Parathyroid adenoma (tissue), 2 donors: Measurements from ENCODE around the gene SLC16A5.

Source experiments
- H2AFZ ChIP-seq: fragments of 300-600 bp; sonication (generic); one replicate; pipeline ENCODE4 v1.7.0; 2017; ENCODE audit warnings: antibody characterized with exemption, mild to moderate bottlenecking
- H3K27ac ChIP-seq: fragments of 300-600 bp; sonication (generic); one replicate; pipeline ENCODE4 v1.7.0; 2017
- H3K27me3 ChIP-seq: fragments of 300-600 bp; sonication (generic); one replicate; pipeline ENCODE4 v1.7.0; 2017; ENCODE audit warnings: low read length; ENCODE audit not compliant: control insufficient read depth, insufficient read depth
- H3K36me3 ChIP-seq: fragments of 300-600 bp; sonication (generic); one replicate; pipeline ENCODE4 v1.7.0; 2017; ENCODE audit warnings: low read length; ENCODE audit not compliant: control insufficient read depth, insufficient read depth
- H3K4me1 ChIP-seq: fragments of 300-600 bp; sonication (generic); one replicate; pipeline ENCODE4 v1.7.0; 2017; ENCODE audit warnings: control low read depth
- H3K4me2 ChIP-seq: fragments of 300-600 bp; sonication (generic); one replicate; pipeline ENCODE4 v1.7.0; 2017; ENCODE audit warnings: low read length
- H3K4me3 ChIP-seq: fragments of 300-600 bp; sonication (generic); one replicate; pipeline ENCODE4 v1.7.0; 2017; ENCODE audit warnings: low read depth, low read length
- H3K79me2 ChIP-seq: fragments of 300-600 bp; sonication (generic); one replicate; pipeline ENCODE4 v1.7.0; 2017; ENCODE audit warnings: control low read depth
- H3K9ac ChIP-seq: fragments of 300-600 bp; sonication (generic); one replicate; pipeline ENCODE4 v1.7.0; 2017; ENCODE audit warnings: mild to moderate bottlenecking
- H3K9me3 ChIP-seq: fragments of 300-600 bp; sonication (generic); one replicate; pipeline ENCODE4 v1.7.0; 2017; ENCODE audit warnings: low read length; ENCODE audit not compliant: control insufficient read depth
- CTCF ChIP-seq: fragments of 300-600 bp; sonication (generic); IDR thresholded peaks from one replicate; pipeline ENCODE4 v1.7.0; 2017; ENCODE audit warnings: antibody characterized with exemption, mild to moderate bottlenecking
- donor health status: primary hyperparathyroidism.

SLC16A5 gene

GRCh38 chr17:75084039-75084660 lies 3.6 kb upstream of the SLC16A5 start:
- H3K27ac ChIP-seq: no peak overlapping the region
- H3K79me2 ChIP-seq: peaks cover 4% of the 10 kb centered on the region
- no peaks in the 10 kb centered on the region for H3K36me3 ChIP-seq
- H2AFZ ChIP-seq: no peak overlapping the region
- H3K9ac ChIP-seq: no peak overlapping the region
- no peak overlapping the region for H3K4me2 ChIP-seq
- H3K4me1 ChIP-seq: peaks cover 9% of the 10 kb centered on the region
- H3K27me3 ChIP-seq: no peaks in the 10 kb centered on the region
- H3K9me3 ChIP-seq: no peaks in the 10 kb centered on the region
- H3K4me3 ChIP-seq: no peak overlapping the region
- TF ChIP-seq CTCF: no peak

- peaks cover 4% of the 10 kb centered on the region for H3K79me2 ChIP-seq
- H3K4me1 ChIP-seq: peaks cover 19% of the 10 kb centered on the region
- H3K4me3 ChIP-seq: no peak overlapping the region
- no peaks in the 10 kb centered on the region for H3K9me3 ChIP-seq
- no peak overlapping the region for H3K9ac ChIP-seq
- no peak overlapping the region for H3K27ac ChIP-seq
- no peaks in the 10 kb centered on the region for H3K27me3 ChIP-seq
- no peaks in the 10 kb centered on the region for H3K36me3 ChIP-seq
- no peak overlapping the region for H3K4me2 ChIP-seq
- TF ChIP-seq CTCF: no peak
- no peak overlapping the region for H2AFZ ChIP-seq
Observed at GRCh38 chr17:75086496-75087181, 1.1 kb upstream of the SLC16A5 start.

GRCh38 chr17:75087182-75087557 lies 584 bp upstream of the SLC16A5 start:
- no peak overlapping the region for H3K9ac ChIP-seq
- H2AFZ ChIP-seq: peak overlapping the region; percentile 99
- peak overlapping the region; percentile 33 for H3K27ac ChIP-seq
- TF ChIP-seq CTCF: no peak
- no peak overlapping the region for H3K4me3 ChIP-seq
- no peaks in the 10 kb centered on the region for H3K27me3 ChIP-seq
- H3K36me3 ChIP-seq: no peaks in the 10 kb centered on the region
- peaks cover 4% of the 10 kb centered on the region for H3K79me2 ChIP-seq
- H3K4me2 ChIP-seq: peak overlapping the region; percentile 64
- H3K4me1 ChIP-seq: peaks cover 20% of the 10 kb centered on the region
- no peaks in the 10 kb centered on the region for H3K9me3 ChIP-seq

- Histone ChIP-seq H3K9me3 (no peaks in the 10 kb centered on the region), H3K9ac (peak overlapping the region; percentile 50), H3K27me3 (no peaks in the 10 kb centered on the region), H3K4me2 (peak overlapping the region; percentile 64), H3K36me3 (no peaks in the 10 kb centered on the region), H3K79me2 (peaks cover 4% of the 10 kb centered on the region), H3K27ac (peak overlapping the region; percentile 54), H3K4me1 (peaks cover 20% of the 10 kb centered on the region), H3K4me3 (peak overlapping the region; percentile 59), H2AFZ (peak overlapping the region; percentile 99)
- no peak for TF ChIP-seq CTCF
Observed at GRCh38 chr17:75088465-75089417, 987 bp downstream of the SLC16A5 start.
